ENCODE measurements around the gene FDCSP. TPM values are rescaled to one million over a fixed set of nuclear protein-coding genes. Genes with fewer than 3 reads are reported as not detected.
"Not testable (repeated sequence)": the region's sequence is repeated elsewhere in the genome, so short reads cannot be mapped to it uniquely, and the experiment has no call there.

The FDCSP gene
- total and polyA plus RNA-seq, 2 donors (not counting 1 experiment from before 2014, with no cell fraction given), result not detected

GRCh38 chr4:70239884-70240591, 14.1 kb downstream of the FDCSP start:
- POLR2A ChIA-PET, result no interaction called here
- Histone ChIP-seq H3K9ac (ENCODE audit: low read length) (no peak overlapping the region), H3K27me3 (replicated peaks in 1 of 4; ENCODE audit: control extremely low read depth in 1 of 4, control insufficient read depth in 3 of 4, insufficient read depth in 4 of 4, low read length in 3 of 4) (no peaks in the 10 kb centered on the region), H3K27ac (ENCODE audit: low read length in 2 of 2) (no peak overlapping the region), H3K9me3 (ENCODE audit: control extremely low read depth in 1 of 3, control insufficient read depth in 2 of 3, insufficient read depth in 1 of 3, low read length in 2 of 3) (no peaks in the 10 kb centered on the region), H3K4me3 (ENCODE audit: control extremely low read depth in 1 of 5, extremely low read depth in 1 of 5, insufficient read depth in 1 of 5, low read depth in 2 of 5, low read length in 4 of 5) (no peak overlapping the region), H2AFZ (ENCODE audit: insufficient read depth, low read depth, low read length, poor library complexity, severe bottlenecking) (no peak overlapping the region), H3K4me2 (replicated peaks; ENCODE audit: low read depth, low read length, poor library complexity, severe bottlenecking) (no peak overlapping the region), H3K36me3 (replicated peaks in 1 of 2; ENCODE audit: control extremely low read depth in 1 of 2, control insufficient read depth in 1 of 2, extremely low read depth in 1 of 2, insufficient read depth in 2 of 2, low read length in 1 of 2) (no peaks in the 10 kb centered on the region), H3K79me2 (ENCODE audit: control insufficient read depth, insufficient read depth, low read length) (no peaks in the 10 kb centered on the region), H3K4me1 (ENCODE audit: control insufficient read depth in 2 of 2, insufficient read depth in 2 of 2, low read length in 2 of 2) (no peaks in the 10 kb centered on the region), H4K20me1 (ENCODE audit: control insufficient read depth, insufficient read depth, low read length, poor library complexity, severe bottlenecking) (no peaks in the 10 kb centered on the region)
- CTCF ChIA-PET, result no interaction called here
- Mint-ChIP-seq H3K4me1 (no peaks in the 10 kb centered on the region), H3K27me3 (no peaks in the 10 kb centered on the region), H3K27ac (no peak overlapping the region), H3K9me3 (ENCODE audit: insufficient read depth) (no peaks in the 10 kb centered on the region), H3K4me3 (no peak overlapping the region)
- TF ChIP-seq, protein P1, sequence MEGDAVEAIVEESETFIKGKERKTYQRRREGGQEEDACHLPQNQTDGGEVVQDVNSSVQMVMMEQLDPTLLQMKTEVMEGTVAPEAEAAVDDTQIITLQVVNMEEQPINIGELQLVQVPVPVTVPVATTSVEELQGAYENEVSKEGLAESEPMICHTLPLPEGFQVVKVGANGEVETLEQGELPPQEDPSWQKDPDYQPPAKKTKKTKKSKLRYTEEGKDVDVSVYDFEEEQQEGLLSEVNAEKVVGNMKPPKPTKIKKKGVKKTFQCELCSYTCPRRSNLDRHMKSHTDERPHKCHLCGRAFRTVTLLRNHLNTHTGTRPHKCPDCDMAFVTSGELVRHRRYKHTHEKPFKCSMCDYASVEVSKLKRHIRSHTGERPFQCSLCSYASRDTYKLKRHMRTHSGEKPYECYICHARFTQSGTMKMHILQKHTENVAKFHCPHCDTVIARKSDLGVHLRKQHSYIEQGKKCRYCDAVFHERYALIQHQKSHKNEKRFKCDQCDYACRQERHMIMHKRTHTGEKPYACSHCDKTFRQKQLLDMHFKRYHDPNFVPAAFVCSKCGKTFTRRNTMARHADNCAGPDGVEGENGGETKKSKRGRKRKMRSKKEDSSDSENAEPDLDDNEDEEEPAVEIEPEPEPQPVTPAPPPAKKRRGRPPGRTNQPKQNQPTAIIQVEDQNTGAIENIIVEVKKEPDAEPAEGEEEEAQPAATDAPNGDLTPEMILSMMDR (IDR thresholded peaks at IDR 0.05), result no peak
- TF ChIP-seq EZH2 (IDR thresholded peaks at IDR 0.05; ENCODE audit: borderline replicate concordance, insufficient read depth, low read depth, low read length, poor library complexity, severe bottlenecking), result no peak
- intact Hi-C loops (cut with micrococcal nuclease), result no loop called here
- 78% methylated on average over 3 of the region's 5 CpGs for WGBS (ENCODE audit: insufficient coverage)
- ATAC-seq (ENCODE audit: low read depth) (no peak), DNase-seq (no peak)

GRCh38 chr4:70242297-70242696, 16.4 kb downstream of the FDCSP start, which contains the start of gene CSN3:
Gene CSN3 (plus strand): TSS chr4:70242597. CDS start chr4:70244820, 2,223 bp downstream.
- H3K4me2 ChIP-seq (replicated peaks; ENCODE audit: low read depth, low read length, poor library complexity, severe bottlenecking); DNase-seq; ATAC-seq (ENCODE audit: low read depth); H3K27ac ChIP-seq (ENCODE audit: low read length in 2 of 2); H3K9me3 Mint-ChIP-seq (ENCODE audit: insufficient read depth); H3K4me3 Mint-ChIP-seq; H3K79me2 ChIP-seq (ENCODE audit: control insufficient read depth, insufficient read depth, low read length); H3K4me1 ChIP-seq (ENCODE audit: control insufficient read depth in 2 of 2, insufficient read depth in 2 of 2, low read length in 2 of 2); H3K9ac ChIP-seq (ENCODE audit: low read length); H3K27me3 ChIP-seq (replicated peaks in 1 of 4; ENCODE audit: control extremely low read depth in 1 of 4, control insufficient read depth in 3 of 4, insufficient read depth in 4 of 4, low read length in 3 of 4); H2AFZ ChIP-seq (ENCODE audit: insufficient read depth, low read depth, low read length, poor library complexity, severe bottlenecking); intact Hi-C loops (cut with micrococcal nuclease); H3K4me1 Mint-ChIP-seq; H3K4me3 ChIP-seq (ENCODE audit: control extremely low read depth in 1 of 5, extremely low read depth in 1 of 5, insufficient read depth in 1 of 5, low read depth in 2 of 5, low read length in 4 of 5); POLR2A ChIA-PET; H3K27ac Mint-ChIP-seq; H3K27me3 Mint-ChIP-seq; H4K20me1 ChIP-seq (ENCODE audit: control insufficient read depth, insufficient read depth, low read length, poor library complexity, severe bottlenecking); H3K9me3 ChIP-seq (ENCODE audit: control extremely low read depth in 1 of 3, control insufficient read depth in 2 of 3, insufficient read depth in 1 of 3, low read length in 2 of 3); CTCF ChIA-PET; H3K36me3 ChIP-seq (replicated peaks in 1 of 2; ENCODE audit: control extremely low read depth in 1 of 2, control insufficient read depth in 1 of 2, extremely low read depth in 1 of 2, insufficient read depth in 2 of 2, low read length in 1 of 2): not testable (repeated sequence)
- WGBS (ENCODE audit: insufficient coverage), result no CpG with 5 or more reads among the region's 3 CpGs
